Hepatocyte (in vitro differentiated cells): ENCODE measurements around the gene GOSR1.

ENCODE experiments used
- EZH2 ChIP-seq: fragments of 200-600 bp; sonication (generic); IDR thresholded peaks from 2 replicates; pipeline ENCODE4 v1.6.1; 2016; ENCODE audit warnings: antibody characterized with exemption, mild to moderate bottlenecking, borderline replicate concordance
- EZH2phosphoT487 ChIP-seq: fragments of 200-600 bp; sonication (generic); IDR thresholded peaks from one replicate; pipeline ENCODE4 v1.6.1; 2018; ENCODE audit warnings: antibody characterized with exemption, mild to moderate bottlenecking, low read depth, moderate library complexity; ENCODE audit not compliant: unreplicated experiment, severe bottlenecking
- TF ChIP-seq, protein P1 (sequence below): fragments of 200-600 bp; sonication (generic); IDR thresholded peaks from 2 replicates; pipeline ENCODE4 v1.5.1; 2016; ENCODE audit warnings: antibody characterized with exemption, mild to moderate bottlenecking; ENCODE audit not compliant: poor library complexity

- TF ChIP-seq, protein P1, sequence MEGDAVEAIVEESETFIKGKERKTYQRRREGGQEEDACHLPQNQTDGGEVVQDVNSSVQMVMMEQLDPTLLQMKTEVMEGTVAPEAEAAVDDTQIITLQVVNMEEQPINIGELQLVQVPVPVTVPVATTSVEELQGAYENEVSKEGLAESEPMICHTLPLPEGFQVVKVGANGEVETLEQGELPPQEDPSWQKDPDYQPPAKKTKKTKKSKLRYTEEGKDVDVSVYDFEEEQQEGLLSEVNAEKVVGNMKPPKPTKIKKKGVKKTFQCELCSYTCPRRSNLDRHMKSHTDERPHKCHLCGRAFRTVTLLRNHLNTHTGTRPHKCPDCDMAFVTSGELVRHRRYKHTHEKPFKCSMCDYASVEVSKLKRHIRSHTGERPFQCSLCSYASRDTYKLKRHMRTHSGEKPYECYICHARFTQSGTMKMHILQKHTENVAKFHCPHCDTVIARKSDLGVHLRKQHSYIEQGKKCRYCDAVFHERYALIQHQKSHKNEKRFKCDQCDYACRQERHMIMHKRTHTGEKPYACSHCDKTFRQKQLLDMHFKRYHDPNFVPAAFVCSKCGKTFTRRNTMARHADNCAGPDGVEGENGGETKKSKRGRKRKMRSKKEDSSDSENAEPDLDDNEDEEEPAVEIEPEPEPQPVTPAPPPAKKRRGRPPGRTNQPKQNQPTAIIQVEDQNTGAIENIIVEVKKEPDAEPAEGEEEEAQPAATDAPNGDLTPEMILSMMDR, result no peak
- TF ChIP-seq EZH2phosphoT487, result no peak
- TF ChIP-seq EZH2, result no peak
Observed at GRCh38 chr17:30468465-30468864, 8.7 kb upstream of the GOSR1 start.
